SK-N-MC (cell line): ENCODE results near the gene ARHGAP22.

Experiments used
- EZH2 ChIP-seq: fragments of 200-600 bp; sonication (generic); IDR thresholded peaks from one replicate; pipeline ENCODE4 v1.6.1; 2017; ENCODE audit warnings: antibody characterized with exemption
- FOXP2 ChIP-seq: optimal IDR thresholded peaks from 2 replicates; pipeline ENCODE3; 2011; ENCODE audit warnings: mild to moderate bottlenecking, moderate library complexity; ENCODE audit not compliant: insufficient read depth; ENCODE audit errors: extremely low read length, control extremely low read depth
- POLR2AphosphoS5 ChIP-seq: IDR thresholded peaks from 2 replicates; pipeline ENCODE4 v1.6.1; 2012; ENCODE audit warnings: mild to moderate bottlenecking, low read depth, low read length, borderline replicate concordance

- no peak for TF ChIP-seq EZH2
- no peak for TF ChIP-seq POLR2AphosphoS5
- TF ChIP-seq FOXP2: no peak
These were observed 53.9 kb downstream of the ARHGAP22 start for GRCh38 chr10:48550977-48551376.
